SH-SY5Y (cell line): ENCODE measurements around the gene MGMT.

Experiments
- GATA2 ChIP-seq: IDR thresholded peaks from 2 replicates; pipeline ENCODE4 v1.6.1; 2011; ENCODE audit warnings: mild to moderate bottlenecking, low read depth, low read length
- GATA3 ChIP-seq: IDR thresholded peaks from 2 replicates; pipeline ENCODE4 v1.6.1; 2011; ENCODE audit warnings: low read depth, mild to moderate bottlenecking, low read length, moderate library complexity

The MGMT gene

GRCh38 chr10:129637010-129637409, 170.0 kb downstream of the MGMT start:
- TF ChIP-seq GATA2 (no peak), GATA3 (no peak)

- TF ChIP-seq GATA2 (no peak), GATA3 (no peak)
These were observed 170.8 kb downstream of the MGMT start for GRCh38 chr10:129637846-129638245.

GRCh38 chr10:129641351-129641750, 174.3 kb downstream of the MGMT start:
- no peak for TF ChIP-seq GATA2
- no peak for TF ChIP-seq GATA3

- TF ChIP-seq GATA2 (no peak), GATA3 (no peak)
These were observed 174.9 kb downstream of the MGMT start for GRCh38 chr10:129641982-129642381.

GRCh38 chr10:129642427-129642826, 175.4 kb downstream of the MGMT start:
- TF ChIP-seq GATA3, result no peak
- TF ChIP-seq GATA2, result no peak

- TF ChIP-seq GATA2 (no peak), GATA3 (no peak)
These were observed 176.2 kb downstream of the MGMT start for GRCh38 chr10:129643266-129643665.

- TF ChIP-seq GATA2 (no peak), GATA3 (no peak)
These were observed 178.4 kb downstream of the MGMT start for GRCh38 chr10:129645487-129645886.

GRCh38 chr10:129646973-129647372, 179.9 kb downstream of the MGMT start:
- no peak for TF ChIP-seq GATA3
- TF ChIP-seq GATA2, result no peak

GRCh38 chr10:129647590-129647989, 180.5 kb downstream of the MGMT start:
- TF ChIP-seq GATA3, result no peak
- TF ChIP-seq GATA2, result no peak

- TF ChIP-seq GATA3 (no peak), GATA2 (no peak)
These were observed 181.8 kb downstream of the MGMT start for GRCh38 chr10:129648856-129649255.

GRCh38 chr10:129652021-129652420, 185.0 kb downstream of the MGMT start:
- no peak for TF ChIP-seq GATA2
- no peak for TF ChIP-seq GATA3

GRCh38 chr10:129652521-129653201, 185.6 kb downstream of the MGMT start:
- TF ChIP-seq GATA3 (no peak), GATA2 (no peak)

GRCh38 chr10:129653428-129653827, 186.4 kb downstream of the MGMT start:
- TF ChIP-seq GATA2, result no peak
- no peak for TF ChIP-seq GATA3

GRCh38 chr10:129653861-129654260, 186.8 kb downstream of the MGMT start:
- TF ChIP-seq GATA2 (no peak), GATA3 (no peak)

GRCh38 chr10:129654461-129654860, 187.4 kb downstream of the MGMT start:
- TF ChIP-seq GATA3 (no peak), GATA2 (no peak)
